ENCODE measurements around the gene AMH.

The AMH gene

GRCh38 chr19:2248136-2249009 is 750 bp upstream of the AMH start:
- no peak for DNase-seq (ENCODE audit: low read depth in 1 of 2, low spot score in 1 of 2)

- DNase-seq (ENCODE audit: low read depth in 1 of 2, low spot score in 1 of 2): no peak
These were observed 1.0 kb downstream of the AMH start for GRCh38 chr19:2249880-2250765.

- DNase-seq (ENCODE audit: low read depth in 1 of 2, low spot score in 1 of 2): no peak
These were observed 1.6 kb downstream of the AMH start for GRCh38 chr19:2250766-2251105.

- no peak for DNase-seq (ENCODE audit: low read depth in 1 of 2, low spot score in 1 of 2)
These were observed 2.3 kb downstream of the AMH start for GRCh38 chr19:2251106-2252054.

DNA sequence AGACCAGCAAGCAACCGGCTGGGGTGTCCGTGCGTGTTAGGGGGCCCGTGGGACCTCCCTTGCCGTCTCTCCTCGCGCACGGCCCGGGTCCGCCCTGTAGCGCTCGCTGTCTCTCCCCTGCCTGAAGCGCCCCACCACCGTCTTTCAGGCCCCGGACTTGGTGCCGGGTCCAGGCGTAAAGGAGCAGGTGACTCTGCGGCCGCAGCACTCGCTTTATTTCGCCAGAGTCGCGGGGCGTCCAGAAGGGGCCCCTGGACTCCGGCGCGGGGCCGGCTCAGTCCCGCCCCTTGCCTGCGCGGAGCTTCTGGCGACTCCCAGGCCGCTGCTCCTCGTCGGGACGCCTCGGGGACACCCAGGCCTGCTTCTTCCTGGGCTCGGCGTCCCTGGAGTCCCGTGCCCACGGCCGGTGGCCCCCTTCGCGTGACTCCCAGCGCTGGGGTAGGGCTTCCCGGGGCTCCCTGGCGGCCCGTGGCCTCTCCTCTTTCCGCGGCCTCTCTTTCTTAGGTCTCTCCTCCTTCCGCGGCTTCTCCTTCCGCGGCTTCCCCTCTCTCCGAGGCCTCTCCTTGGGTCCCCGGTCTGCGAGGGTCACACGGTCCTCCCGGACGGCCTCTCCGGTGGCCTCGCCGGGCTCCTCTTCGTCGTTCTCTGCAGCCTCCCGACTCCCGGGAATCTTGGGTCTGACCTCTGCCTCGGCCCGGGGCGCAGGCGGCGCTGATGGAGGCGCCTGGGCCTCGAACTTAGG is 3.1 kb downstream of the AMH start:
- DNase-seq (ENCODE audit: low read depth in 1 of 2, low spot score in 1 of 2): no peak

DNA sequence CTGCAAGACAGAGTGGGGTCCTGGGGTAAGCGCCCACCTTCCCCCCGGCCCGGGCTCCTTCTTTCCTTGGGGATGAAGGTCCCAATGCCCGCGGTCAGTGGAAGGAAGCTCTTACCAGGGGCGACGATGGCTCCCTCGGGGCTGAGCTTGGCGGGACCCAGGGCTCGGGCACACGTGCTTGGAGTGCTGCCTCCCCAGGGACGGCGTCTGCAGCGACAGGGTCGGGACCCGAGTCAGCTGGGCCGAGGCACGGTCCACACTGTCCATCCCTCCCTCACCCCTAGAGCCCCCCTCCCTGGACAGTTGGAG is 3.6 kb downstream of the AMH start:
- DNase-seq (ENCODE audit: low read depth in 1 of 2, low spot score in 1 of 2): no peak

DNA sequence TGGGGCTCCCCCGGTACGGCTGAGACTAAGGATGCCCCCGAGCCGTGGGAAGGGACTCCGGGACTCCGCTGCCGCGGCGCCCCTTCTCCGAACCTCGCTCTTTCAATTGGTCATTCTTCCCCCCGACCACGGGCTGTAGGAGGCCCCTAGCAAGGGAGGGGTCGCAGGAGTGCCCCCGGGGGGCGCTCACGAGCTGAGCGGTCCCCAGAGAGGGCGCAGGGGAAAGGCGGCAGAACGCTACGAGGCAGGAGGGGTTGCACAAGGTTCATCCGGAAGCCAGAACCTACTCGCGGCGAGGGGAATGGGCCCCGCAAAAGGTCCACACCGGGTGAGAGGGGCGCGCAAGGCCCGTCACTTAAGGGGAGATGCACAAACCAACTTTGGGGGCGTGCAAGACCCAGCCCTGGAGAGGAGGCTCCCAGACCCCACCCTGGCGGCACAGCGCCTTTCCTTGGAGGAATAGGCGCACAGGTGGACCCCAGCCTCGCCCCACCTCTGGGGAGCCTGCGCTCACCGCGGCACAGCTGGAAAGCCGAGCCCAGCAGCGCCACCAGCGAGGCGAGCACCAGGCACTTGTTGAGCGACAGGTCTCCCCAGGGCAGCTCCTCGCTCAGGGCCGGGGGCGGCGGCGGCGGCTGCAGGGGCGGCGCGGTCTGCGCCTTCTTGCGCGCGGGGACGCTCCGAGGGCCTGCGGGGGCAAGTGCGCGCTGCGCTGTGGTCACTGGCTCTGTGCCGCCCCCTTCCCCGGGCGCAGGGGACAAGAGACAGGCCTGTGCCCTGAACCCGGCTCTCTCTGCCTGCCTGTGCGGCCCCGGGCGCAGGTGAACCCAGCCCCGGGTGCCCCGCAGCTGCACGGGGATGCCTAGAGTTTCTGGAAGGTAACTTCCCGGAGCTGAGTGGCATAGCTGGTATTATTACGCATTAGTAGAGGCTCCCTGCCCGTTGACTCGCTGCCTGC is 4.3 kb downstream of the AMH start:
- DNase-seq (ENCODE audit: low read depth in 1 of 2, low spot score in 1 of 2): no peak

DNA sequence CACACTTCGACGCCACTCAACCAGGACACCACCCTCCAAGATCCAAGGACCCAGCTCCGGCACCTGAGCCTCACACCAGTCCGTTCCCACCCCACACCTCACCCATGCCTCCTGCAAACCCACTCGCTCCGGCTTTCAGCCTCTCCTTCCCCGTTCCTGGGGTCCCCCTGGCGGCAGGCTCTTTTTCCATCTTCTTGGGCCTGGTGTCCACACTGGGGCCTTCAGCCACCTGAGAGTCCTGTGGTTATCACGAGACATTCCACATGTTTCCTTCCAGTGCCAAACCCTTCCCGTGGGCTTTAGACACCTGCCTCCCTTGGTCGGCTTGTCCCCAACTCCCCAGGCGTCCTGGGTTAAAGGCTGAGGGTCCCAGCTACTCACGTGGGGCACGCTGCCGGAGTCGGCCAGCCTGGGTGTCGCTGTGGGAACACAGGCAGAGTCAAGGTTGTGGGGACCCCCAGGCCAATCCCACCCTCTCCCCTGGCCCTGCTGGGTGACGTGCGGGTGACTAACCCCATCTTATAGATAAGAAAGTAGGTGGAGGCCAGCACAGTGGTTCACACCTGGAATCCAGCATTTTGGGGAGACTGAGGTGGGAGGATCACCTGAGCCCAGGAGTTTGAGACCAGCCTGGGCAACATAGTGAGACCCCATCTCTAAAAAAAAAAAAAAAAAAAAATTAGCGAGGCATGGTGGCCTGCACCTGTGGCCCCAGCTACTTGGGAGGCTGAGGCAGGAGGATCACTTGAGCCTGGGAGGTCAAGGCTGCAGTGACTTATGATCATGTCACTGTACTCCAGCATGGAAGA is 5.1 kb downstream of the AMH start:
- no peak for DNase-seq (ENCODE audit: low read depth in 1 of 2, low spot score in 1 of 2)

DNA sequence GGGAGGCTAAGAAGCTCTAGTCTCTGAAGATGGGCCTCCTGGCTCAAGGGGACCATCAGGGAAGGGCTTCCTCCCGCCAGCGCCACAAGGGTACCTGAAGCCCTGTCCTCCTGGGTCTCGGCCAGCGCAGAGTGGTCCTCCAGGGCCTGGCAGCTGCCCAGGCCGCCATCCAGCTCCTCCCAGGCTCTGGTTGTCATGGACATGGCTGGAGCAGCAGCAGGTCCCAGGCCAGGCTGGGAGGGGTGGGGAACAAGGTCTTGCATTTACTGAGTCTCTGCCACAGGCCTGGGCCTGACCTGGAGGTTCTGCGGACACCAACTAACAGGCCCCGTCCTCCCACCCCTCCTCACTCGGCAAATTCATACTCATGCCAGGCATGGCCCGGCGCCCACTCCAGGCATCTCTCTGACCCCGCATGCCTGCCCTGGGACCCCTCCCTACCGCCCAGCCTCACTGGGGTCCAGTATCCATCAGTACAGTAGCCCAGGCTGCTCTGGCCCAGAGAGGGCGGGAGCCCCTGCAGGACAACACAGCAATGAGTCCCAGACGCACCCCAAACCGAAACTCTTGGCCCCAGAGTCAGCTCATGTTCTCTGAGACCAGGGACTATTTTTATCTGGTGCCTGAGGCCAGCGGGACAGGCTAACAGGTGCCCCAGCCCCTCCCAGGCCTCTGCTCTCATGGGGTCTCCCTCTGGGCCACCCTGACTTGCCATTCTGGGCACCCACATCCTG is 6.2 kb downstream of the AMH start:
- no peak for DNase-seq (ENCODE audit: low read depth in 1 of 2, low spot score in 1 of 2)

DNA sequence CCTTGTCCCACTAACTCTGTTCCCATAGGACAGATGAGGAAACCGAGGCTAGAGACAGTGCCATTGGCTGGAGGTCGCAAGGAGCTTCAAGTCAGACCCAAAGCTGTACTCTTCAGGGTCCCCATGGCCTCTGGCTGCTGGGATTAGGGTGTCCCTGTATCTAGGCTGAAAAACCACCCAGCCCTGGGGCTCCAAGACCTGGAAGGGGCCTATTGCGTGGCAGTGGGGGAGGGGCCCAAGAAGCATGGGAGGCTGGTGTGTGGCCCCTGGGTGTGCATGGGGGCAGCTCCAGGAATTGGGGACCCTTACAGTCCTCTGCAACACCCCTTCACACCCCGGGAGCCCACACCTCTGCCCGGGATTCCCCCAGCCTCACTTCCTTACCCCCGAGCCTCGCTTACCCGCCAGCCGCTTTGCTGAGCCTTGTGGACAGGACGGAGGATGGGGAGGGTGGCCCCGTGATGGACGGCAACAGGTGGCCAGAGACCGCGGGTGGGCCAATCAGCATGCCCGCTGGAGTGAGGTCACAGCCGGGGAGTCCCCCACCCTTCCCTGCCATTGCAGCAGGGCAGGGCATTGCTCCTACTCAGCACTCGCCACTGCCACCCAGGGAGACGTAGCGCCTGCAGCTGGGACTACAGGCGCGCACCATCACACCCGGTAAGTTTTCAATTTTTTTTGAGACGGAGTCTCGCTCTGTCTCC is 7.0 kb downstream of the AMH start, which contains the start of gene JSRP1:
JSRP1 (minus strand) TSS at position 436 of the 704 bp plus-strand sequence. CDS start 1,103 bp downstream, outside the sequence.
- DNase-seq (ENCODE audit: low read depth in 1 of 2, low spot score in 1 of 2): no peak

- no peak for DNase-seq (ENCODE audit: low read depth in 1 of 2, low spot score in 1 of 2)
These were observed 10.2 kb downstream of the AMH start for GRCh38 chr19:2259336-2259735.

DNA sequence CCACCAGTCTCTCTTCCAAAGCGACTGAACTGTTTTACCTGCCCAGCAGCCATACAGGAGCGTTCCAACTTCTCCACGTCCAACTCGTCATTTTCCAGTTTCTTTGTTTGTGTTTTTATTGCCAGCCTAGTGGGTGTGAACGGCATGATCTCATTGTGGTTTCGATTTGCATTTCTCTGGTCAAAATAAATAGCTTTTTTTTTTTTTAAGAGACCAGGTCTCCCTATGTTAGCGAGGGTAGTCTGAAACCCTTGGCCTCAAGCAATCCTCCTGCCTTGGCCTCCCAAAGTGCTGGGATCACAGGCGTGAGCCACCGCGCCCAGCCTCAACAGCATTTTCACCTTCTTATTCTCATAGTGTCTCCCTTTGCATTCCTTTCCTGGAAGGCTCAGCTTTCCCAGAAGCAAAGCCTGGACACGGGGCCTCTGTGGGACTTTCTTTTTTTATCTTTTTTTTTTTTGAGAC is 11.2 kb downstream of the AMH start:
- no peak for DNase-seq (ENCODE audit: low read depth in 1 of 2, low spot score in 1 of 2)

- DNase-seq (ENCODE audit: low read depth in 1 of 2, low spot score in 1 of 2): peak in 1 of 2 donors; percentile 33
These were observed 12.5 kb downstream of the AMH start for GRCh38 chr19:2261438-2262172.

DNA sequence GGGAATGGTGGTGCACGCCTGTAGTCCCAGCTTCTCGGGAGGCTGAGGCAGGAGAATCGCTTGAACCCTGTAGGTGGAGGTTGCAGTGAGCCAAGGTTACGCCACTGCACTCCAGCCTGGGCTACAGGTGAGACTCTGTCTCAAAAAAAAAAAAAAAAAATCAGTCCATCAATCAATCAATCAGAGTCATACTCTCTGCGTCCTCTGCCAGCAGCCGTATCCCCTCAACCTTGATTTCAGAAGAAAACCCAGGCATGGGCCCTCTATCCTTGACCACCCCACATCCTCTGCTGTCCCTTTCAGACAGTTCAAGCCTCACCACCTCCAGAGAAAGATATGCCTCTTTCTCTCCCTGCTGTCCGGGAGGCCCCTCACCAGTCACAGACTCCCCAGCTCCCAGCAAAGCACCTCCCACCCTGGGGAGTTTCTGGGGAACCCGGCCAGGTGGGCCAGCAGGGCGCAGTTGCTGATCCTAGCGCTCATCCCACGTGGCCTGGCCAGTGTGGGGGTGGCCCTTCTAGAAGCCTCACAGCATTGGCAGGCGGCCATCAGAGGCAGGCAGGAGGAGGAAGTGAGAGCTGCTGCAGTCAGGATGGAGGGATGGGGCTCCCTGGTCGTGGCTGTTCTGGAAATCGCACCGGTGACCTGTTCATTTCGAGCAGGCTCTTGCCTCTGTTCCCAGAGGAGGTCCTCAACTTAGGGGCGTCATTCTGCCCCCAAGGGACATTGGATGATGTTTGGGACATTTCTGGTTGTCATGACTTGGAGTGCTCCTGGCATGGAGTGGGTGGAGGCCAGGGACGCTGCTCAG is 17.3 kb downstream of the AMH start:
- no peak for DNase-seq (ENCODE audit: low read depth in 1 of 2, low spot score in 1 of 2)

- no peak for DNase-seq (ENCODE audit: low read depth in 1 of 2, low spot score in 1 of 2)
These were observed 19.3 kb downstream of the AMH start for GRCh38 chr19:2268480-2268830.

- no peak for DNase-seq (ENCODE audit: low read depth in 1 of 2, low spot score in 1 of 2)
These were observed 19.7 kb downstream of the AMH start for GRCh38 chr19:2268861-2269243.

All from activated CD4-positive, alpha-beta T cell treated with anti-CD3 and anti-CD28 coated beads, Interleukin-2, amount 50 U/mL, for 24 hours (primary cell).